ENCODE measurements around the gene ZFR. TPM values are rescaled to one million over a fixed set of nuclear protein-coding genes. Genes with fewer than 3 reads are reported as not detected.

The ZFR gene
- total and polyA plus RNA-seq, 7 donors = 25.8 to 99.9 (median 71.8) TPM

GRCh38 chr5:32311404-32312196 lies 132.9 kb downstream of the ZFR start:
- intact Hi-C loops (cut with DNase I) = loop anchor here (2.0 to 10.0 kb wide), 5 partner anchors 54 to 276 kb away; partner anchors contain the start of genes GOLPH3 and SUB1
- Histone ChIP-seq H3K36me3 (no peaks in the 10 kb centered on the region), H3K9me3 (no peaks in the 10 kb centered on the region), H3K27me3 (no peaks in the 10 kb centered on the region), H3K4me1 (peaks cover 0 to 51% (median 42%) of the 10 kb centered on the region in 4 donors), H3K27ac (peak overlapping the region; percentile 97 to 100 (median 98)), H3K4me3 (peak overlapping the region; percentile 76 to 97 (median 94))
- TF ChIP-seq POLR2AphosphoS5 (IDR thresholded peaks at IDR 0.05) (no peak), EP300 (IDR thresholded peaks at IDR 0.05) (no peak), POLR2A (IDR thresholded peaks at IDR 0.05) (no peak)
- TF ChIP-seq, protein P1, sequence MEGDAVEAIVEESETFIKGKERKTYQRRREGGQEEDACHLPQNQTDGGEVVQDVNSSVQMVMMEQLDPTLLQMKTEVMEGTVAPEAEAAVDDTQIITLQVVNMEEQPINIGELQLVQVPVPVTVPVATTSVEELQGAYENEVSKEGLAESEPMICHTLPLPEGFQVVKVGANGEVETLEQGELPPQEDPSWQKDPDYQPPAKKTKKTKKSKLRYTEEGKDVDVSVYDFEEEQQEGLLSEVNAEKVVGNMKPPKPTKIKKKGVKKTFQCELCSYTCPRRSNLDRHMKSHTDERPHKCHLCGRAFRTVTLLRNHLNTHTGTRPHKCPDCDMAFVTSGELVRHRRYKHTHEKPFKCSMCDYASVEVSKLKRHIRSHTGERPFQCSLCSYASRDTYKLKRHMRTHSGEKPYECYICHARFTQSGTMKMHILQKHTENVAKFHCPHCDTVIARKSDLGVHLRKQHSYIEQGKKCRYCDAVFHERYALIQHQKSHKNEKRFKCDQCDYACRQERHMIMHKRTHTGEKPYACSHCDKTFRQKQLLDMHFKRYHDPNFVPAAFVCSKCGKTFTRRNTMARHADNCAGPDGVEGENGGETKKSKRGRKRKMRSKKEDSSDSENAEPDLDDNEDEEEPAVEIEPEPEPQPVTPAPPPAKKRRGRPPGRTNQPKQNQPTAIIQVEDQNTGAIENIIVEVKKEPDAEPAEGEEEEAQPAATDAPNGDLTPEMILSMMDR (IDR thresholded peaks at IDR 0.05) = no peak
- 35% methylated on average over 16 of the region's 16 CpGs for WGBS, 2 donors
- no peak for DNase-seq

GRCh38 chr5:32309761-32310160 lies 134.8 kb downstream of the ZFR start:
- DNase-seq = no peak
- WGBS, 2 donors = 67 to 88% methylated on average over 6 of the region's 6 CpGs
- H3K9me3 ChIP-seq = no peaks in the 10 kb centered on the region
- peaks cover 0 to 56% (median 45%) of the 10 kb centered on the region in 4 donors for H3K4me1 ChIP-seq
- no peak overlapping the region for H3K4me3 ChIP-seq
- H3K27ac ChIP-seq = peak overlapping the region in 2 of 4 donors; percentile 44 to 97
- H3K36me3 ChIP-seq = no peaks in the 10 kb centered on the region
- no peaks in the 10 kb centered on the region for H3K27me3 ChIP-seq
- TF ChIP-seq POLR2AphosphoS5 (IDR thresholded peaks at IDR 0.05) = no peak
- TF ChIP-seq EP300 (IDR thresholded peaks at IDR 0.05) = no peak
- TF ChIP-seq, protein P1 (IDR thresholded peaks at IDR 0.05) = no peak
- no peak for TF ChIP-seq POLR2A (IDR thresholded peaks at IDR 0.05)
- intact Hi-C loops (cut with DNase I) = loop anchor here (5.0 to 10.0 kb wide), 3 partner anchors 52 to 278 kb away; partner anchors contain the start of gene SUB1

- H3K27me3 ChIP-seq = no peaks in the 10 kb centered on the region
- peaks cover 0 to 55% (median 44%) of the 10 kb centered on the region in 4 donors for H3K4me1 ChIP-seq
- intact Hi-C loops (cut with DNase I) = no loop called here
- no peaks in the 10 kb centered on the region for H3K36me3 ChIP-seq
- no peaks in the 10 kb centered on the region for H3K9me3 ChIP-seq
- 55 to 63% methylated on average over 3 of the region's 3 CpGs for WGBS, 2 donors
- no peak for DNase-seq
- TF ChIP-seq, protein P1 (IDR thresholded peaks at IDR 0.05) = no peak
- TF ChIP-seq EP300 (IDR thresholded peaks at IDR 0.05) (no peak), POLR2A (IDR thresholded peaks at IDR 0.05) (no peak), POLR2AphosphoS5 (IDR thresholded peaks at IDR 0.05) (no peak)
- peak overlapping the region; percentile 10 to 57 (median 48) for H3K27ac ChIP-seq
- H3K4me3 ChIP-seq = no peak overlapping the region
Observed at GRCh38 chr5:32308946-32309345, 135.6 kb downstream of the ZFR start.

DNA sequence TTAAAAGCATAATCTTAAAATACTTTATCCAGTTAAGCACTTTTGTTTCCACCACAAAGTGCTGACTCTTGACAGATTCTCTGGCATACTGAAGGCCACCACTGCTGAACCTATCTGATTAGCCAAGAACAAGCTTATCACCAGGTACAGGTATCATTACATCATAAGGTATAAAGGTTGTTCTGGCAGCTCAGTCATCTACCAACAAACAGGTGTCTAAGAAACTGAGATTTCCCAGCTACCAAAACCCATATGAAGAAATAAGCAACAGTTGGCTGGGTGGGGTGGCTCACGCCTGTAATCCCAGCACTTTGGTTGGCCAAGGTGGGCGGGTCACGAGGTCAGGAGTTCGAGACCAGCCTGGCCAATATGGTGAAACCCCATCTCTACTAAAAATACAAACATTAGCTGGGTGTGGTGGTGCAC lies 136.8 kb downstream of the ZFR start:
- H3K27ac ChIP-seq = peak overlapping the region in 3 of 4 donors; percentile 8 to 57 (median 51)
- intact Hi-C loops (cut with DNase I) = no loop called here
- TF ChIP-seq EP300 (IDR thresholded peaks at IDR 0.05) (no peak), POLR2A (IDR thresholded peaks at IDR 0.05) (no peak), POLR2AphosphoS5 (IDR thresholded peaks at IDR 0.05) (no peak)
- TF ChIP-seq, protein P1 (IDR thresholded peaks at IDR 0.05) = no peak
- 34 to 89% methylated on average over 4 of the region's 4 CpGs for WGBS, 2 donors
- no peaks in the 10 kb centered on the region for H3K36me3 ChIP-seq
- H3K9me3 ChIP-seq = no peaks in the 10 kb centered on the region
- no peak for DNase-seq
- no peaks in the 10 kb centered on the region for H3K27me3 ChIP-seq
- H3K4me3 ChIP-seq = no peak overlapping the region
- H3K4me1 ChIP-seq = peaks cover 0 to 55% (median 48%) of the 10 kb centered on the region in 4 donors
